ENCODE data around the gene RAG2. TPM values are rescaled to one million over a fixed set of nuclear protein-coding genes. Genes with fewer than 3 reads are reported as not detected.

Gene RAG2
- total RNA-seq, 1 experiment from 2014 or later, result 0.10 TPM

DNA sequence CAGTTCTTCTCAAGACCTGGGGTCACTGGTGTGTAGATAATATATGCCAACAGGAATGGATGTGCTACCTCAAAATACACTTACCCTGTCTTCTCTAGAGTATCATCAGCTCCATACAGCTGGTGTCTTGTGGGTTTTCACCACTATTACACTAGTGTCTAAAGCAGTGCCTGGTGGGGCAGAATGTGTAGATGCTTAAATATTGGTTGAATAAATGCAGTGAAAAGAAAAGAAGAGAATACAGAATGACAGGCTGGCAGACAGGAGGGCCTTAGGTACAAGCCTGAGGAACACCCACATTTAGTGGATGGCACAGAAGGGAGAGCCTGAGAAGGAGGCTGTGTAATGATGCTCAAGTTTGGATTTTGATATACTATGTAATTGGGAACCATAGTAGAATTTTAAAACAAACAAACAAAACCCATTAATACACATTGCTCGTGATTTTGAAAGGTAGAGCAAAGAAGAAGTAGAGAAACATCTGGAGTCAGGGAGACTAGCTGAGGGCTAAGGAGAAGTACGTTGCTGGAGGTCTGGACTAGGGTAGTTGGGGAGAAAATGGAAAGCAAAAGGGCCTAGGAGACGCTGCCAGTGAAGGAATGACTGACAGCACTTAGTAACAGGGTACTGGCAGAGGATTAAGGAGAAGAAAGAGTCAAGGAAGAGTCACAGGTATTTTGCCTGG, 20.5 kb upstream of the RAG2 start:
- no peaks in the 10 kb centered on the region for H3K9me3 ChIP-seq (ENCODE audit: control insufficient read depth, insufficient read depth, low read depth, low read length)
- H3K4me3 ChIP-seq (ENCODE audit: low read depth in 2 of 2, low read length in 2 of 2), result no peak overlapping the region
- ChIA-PET CTCF (no interaction called here), POLR2A (no interaction called here)
- TF ChIP-seq SIN3A (IDR thresholded peaks at IDR 0.05; ENCODE audit: borderline replicate concordance, insufficient read depth, low read depth, low read length), result no peak
- TF ChIP-seq, protein P1, sequence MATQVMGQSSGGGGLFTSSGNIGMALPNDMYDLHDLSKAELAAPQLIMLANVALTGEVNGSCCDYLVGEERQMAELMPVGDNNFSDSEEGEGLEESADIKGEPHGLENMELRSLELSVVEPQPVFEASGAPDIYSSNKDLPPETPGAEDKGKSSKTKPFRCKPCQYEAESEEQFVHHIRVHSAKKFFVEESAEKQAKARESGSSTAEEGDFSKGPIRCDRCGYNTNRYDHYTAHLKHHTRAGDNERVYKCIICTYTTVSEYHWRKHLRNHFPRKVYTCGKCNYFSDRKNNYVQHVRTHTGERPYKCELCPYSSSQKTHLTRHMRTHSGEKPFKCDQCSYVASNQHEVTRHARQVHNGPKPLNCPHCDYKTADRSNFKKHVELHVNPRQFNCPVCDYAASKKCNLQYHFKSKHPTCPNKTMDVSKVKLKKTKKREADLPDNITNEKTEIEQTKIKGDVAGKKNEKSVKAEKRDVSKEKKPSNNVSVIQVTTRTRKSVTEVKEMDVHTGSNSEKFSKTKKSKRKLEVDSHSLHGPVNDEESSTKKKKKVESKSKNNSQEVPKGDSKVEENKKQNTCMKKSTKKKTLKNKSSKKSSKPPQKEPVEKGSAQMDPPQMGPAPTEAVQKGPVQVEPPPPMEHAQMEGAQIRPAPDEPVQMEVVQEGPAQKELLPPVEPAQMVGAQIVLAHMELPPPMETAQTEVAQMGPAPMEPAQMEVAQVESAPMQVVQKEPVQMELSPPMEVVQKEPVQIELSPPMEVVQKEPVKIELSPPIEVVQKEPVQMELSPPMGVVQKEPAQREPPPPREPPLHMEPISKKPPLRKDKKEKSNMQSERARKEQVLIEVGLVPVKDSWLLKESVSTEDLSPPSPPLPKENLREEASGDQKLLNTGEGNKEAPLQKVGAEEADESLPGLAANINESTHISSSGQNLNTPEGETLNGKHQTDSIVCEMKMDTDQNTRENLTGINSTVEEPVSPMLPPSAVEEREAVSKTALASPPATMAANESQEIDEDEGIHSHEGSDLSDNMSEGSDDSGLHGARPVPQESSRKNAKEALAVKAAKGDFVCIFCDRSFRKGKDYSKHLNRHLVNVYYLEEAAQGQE (IDR thresholded peaks at IDR 0.05; ENCODE audit: insufficient read depth in 1 of 2, low read depth in 2 of 2, low read length in 1 of 2), result no peak
- TF ChIP-seq POLR2AphosphoS5 (IDR thresholded peaks at IDR 0.05; ENCODE audit: low read depth, low read length), result no peak
- TF ChIP-seq, protein P2, sequence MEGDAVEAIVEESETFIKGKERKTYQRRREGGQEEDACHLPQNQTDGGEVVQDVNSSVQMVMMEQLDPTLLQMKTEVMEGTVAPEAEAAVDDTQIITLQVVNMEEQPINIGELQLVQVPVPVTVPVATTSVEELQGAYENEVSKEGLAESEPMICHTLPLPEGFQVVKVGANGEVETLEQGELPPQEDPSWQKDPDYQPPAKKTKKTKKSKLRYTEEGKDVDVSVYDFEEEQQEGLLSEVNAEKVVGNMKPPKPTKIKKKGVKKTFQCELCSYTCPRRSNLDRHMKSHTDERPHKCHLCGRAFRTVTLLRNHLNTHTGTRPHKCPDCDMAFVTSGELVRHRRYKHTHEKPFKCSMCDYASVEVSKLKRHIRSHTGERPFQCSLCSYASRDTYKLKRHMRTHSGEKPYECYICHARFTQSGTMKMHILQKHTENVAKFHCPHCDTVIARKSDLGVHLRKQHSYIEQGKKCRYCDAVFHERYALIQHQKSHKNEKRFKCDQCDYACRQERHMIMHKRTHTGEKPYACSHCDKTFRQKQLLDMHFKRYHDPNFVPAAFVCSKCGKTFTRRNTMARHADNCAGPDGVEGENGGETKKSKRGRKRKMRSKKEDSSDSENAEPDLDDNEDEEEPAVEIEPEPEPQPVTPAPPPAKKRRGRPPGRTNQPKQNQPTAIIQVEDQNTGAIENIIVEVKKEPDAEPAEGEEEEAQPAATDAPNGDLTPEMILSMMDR (IDR thresholded peaks at IDR 0.05), result no peak
- TF ChIP-seq TCF7L2 (IDR thresholded peaks at IDR 0.05; ENCODE audit: low read depth, low read length), result no peak
- BruUV-seq (replicated peaks), result no TSS peak
- ATAC-seq, result no peak
- intact Hi-C loops (cut with micrococcal nuclease; ENCODE audit: unreplicated experiment), result no loop called here
- peaks cover 2% of the 10 kb centered on the region; the same call in 1 of the 2 replicates for H3K4me1 ChIP-seq (ENCODE audit: control insufficient read depth, insufficient read depth, low read length)
- in situ Hi-C loops (cut with HindIII; ENCODE audit: low pct_unique_long_range_greater_than_20kb, low sequenced_read_pairs), result no loop called here
- no peaks in the 10 kb centered on the region for H3K36me3 ChIP-seq (ENCODE audit: control insufficient read depth, insufficient read depth, low read length)
- DNase-seq (ENCODE audit: low read depth, low spot score), result no peak
- H3K27me3 ChIP-seq (ENCODE audit: control insufficient read depth, insufficient read depth, low read length), result no peaks in the 10 kb centered on the region
- peak overlapping the region; percentile 61; the same call in 1 of the 2 replicates for H3K27ac ChIP-seq (ENCODE audit: low read length)

DNA sequence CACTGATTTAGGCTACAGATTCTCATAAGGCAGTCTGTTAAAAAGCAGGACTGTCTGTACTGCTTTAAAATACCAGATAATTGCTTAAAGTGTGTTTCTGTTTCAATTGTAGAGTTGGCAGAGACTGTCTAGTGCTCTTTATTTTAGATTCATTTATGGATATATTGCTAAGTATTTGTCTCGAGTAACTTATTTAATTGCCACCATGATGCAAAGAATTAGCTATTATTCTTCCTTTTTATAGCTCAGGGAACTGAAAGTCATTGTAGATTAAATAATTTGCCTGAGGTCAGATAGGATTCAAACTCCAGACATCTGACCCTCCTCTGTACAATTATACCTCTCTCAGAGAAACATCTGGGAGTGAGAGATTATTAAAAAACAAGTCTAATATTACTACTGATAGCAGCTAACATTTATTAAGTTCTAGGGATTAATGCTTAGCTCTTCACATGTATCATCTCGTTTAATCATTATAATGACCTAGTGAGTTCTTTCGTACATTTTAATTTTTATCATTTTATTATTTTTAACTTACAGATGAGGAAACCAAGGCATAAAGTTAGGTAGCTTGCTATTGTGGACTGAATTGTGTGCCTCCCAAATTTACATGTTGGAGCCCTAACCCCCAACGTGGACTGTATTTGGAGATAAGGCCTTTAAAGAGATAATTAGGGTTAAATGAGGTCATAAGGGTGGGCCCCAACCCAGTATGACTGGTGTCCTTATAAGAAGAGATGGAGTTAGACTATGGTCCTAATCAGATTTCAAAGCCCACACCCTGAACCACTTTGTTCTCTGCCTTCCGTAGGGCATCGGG, 19.7 kb upstream of the RAG2 start:
- Histone ChIP-seq H3K36me3 (ENCODE audit: control insufficient read depth, insufficient read depth, low read length) (no peaks in the 10 kb centered on the region), H3K27me3 (ENCODE audit: control insufficient read depth, insufficient read depth, low read length) (no peaks in the 10 kb centered on the region), H3K4me3 (ENCODE audit: low read depth in 2 of 2, low read length in 2 of 2) (no peak overlapping the region), H3K9me3 (ENCODE audit: control insufficient read depth, insufficient read depth, low read depth, low read length) (no peaks in the 10 kb centered on the region), H3K27ac (ENCODE audit: low read length) (no peak overlapping the region), H3K4me1 (ENCODE audit: control insufficient read depth, insufficient read depth, low read length) (no peaks in the 10 kb centered on the region; the same call in 1 of the 2 replicates)
- no peak for ATAC-seq
- POLR2A ChIA-PET, result no interaction called here
- CTCF ChIA-PET, result no interaction called here
- DNase-seq (ENCODE audit: low read depth, low spot score), result no peak
- in situ Hi-C loops (cut with HindIII; ENCODE audit: low pct_unique_long_range_greater_than_20kb, low sequenced_read_pairs), result no loop called here
- no peak for TF ChIP-seq TCF7L2 (IDR thresholded peaks at IDR 0.05; ENCODE audit: low read depth, low read length)
- no TSS peak for BruUV-seq (replicated peaks)
- intact Hi-C loops (cut with micrococcal nuclease; ENCODE audit: unreplicated experiment), result no loop called here

DNA sequence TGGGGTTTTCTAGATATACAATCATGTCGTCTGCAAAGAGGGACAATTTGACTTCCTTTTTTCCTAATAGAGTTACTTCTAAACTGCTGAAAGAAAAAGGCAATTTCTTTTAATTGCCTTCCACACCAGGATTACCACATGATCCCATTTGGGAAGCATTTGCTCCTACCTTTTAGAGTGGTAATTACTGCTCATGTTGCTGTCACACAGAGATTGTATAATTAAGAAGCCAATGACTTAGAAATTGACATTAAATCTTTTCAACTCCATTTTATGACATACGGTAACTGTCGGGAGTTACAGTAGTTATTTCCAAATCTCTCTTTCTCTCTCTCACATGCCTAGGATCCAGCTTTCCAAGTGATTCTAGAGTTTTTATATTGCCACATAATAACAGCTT, 17.8 kb upstream of the RAG2 start:
- no TSS peak for BruUV-seq (replicated peaks)
- Histone ChIP-seq H3K27ac (ENCODE audit: low read length) (no peak overlapping the region), H3K4me3 (ENCODE audit: low read depth in 2 of 2, low read length in 2 of 2) (no peak overlapping the region), H3K27me3 (ENCODE audit: control insufficient read depth, insufficient read depth, low read length) (no peaks in the 10 kb centered on the region), H3K9me3 (ENCODE audit: control insufficient read depth, insufficient read depth, low read depth, low read length) (no peaks in the 10 kb centered on the region), H3K4me1 (ENCODE audit: control insufficient read depth, insufficient read depth, low read length) (no peaks in the 10 kb centered on the region; the same call in 1 of the 2 replicates), H3K36me3 (ENCODE audit: control insufficient read depth, insufficient read depth, low read length) (no peaks in the 10 kb centered on the region)
- TF ChIP-seq POLR2AphosphoS5 (IDR thresholded peaks at IDR 0.05; ENCODE audit: low read depth, low read length), result no peak
- no peak for TF ChIP-seq TCF7L2 (IDR thresholded peaks at IDR 0.05; ENCODE audit: low read depth, low read length)
- TF ChIP-seq, protein P2 (IDR thresholded peaks at IDR 0.05), result no peak
- TF ChIP-seq, protein P1 (IDR thresholded peaks at IDR 0.05; ENCODE audit: insufficient read depth in 1 of 2, low read depth in 2 of 2, low read length in 1 of 2), result no peak
- TF ChIP-seq SIN3A (IDR thresholded peaks at IDR 0.05; ENCODE audit: borderline replicate concordance, insufficient read depth, low read depth, low read length), result no peak
- ChIA-PET CTCF (no interaction called here), POLR2A (no interaction called here)
- ATAC-seq (no peak), DNase-seq (ENCODE audit: low read depth, low spot score) (no peak)
- in situ Hi-C loops (cut with HindIII; ENCODE audit: low pct_unique_long_range_greater_than_20kb, low sequenced_read_pairs), result no loop called here
- intact Hi-C loops (cut with micrococcal nuclease; ENCODE audit: unreplicated experiment), result no loop called here
